HG02885 (cell line): Measurements from ENCODE around the gene SLPI.

Experiments used
- ATAC-seq: cut with Tn5 transposase; IDR thresholded peaks from one replicate; pipeline ENCODE4 v1.9.1; 2021; ENCODE audit warnings: mild to moderate bottlenecking; ENCODE audit not compliant: unreplicated experiment, poor library complexity

The SLPI gene

GRCh38 chr20:45279992-45280391, 25.6 kb upstream of the SLPI start:
- ATAC-seq = no peak

- no peak for ATAC-seq
Observed at GRCh38 chr20:45275338-45275737, 21.0 kb upstream of the SLPI start.

- ATAC-seq = no peak
Observed at GRCh38 chr20:45269754-45270270, 15.4 kb upstream of the SLPI start.

- no peak for ATAC-seq
Observed at GRCh38 chr20:45269056-45269455, 14.7 kb upstream of the SLPI start.

GRCh38 chr20:45268531-45268930, 14.2 kb upstream of the SLPI start:
- ATAC-seq = no peak

- ATAC-seq = no peak
Observed at GRCh38 chr20:45266977-45267376, 12.6 kb upstream of the SLPI start.

- no peak for ATAC-seq
Observed at GRCh38 chr20:45263556-45264266, 9.3 kb upstream of the SLPI start.

- no peak for ATAC-seq
Observed at GRCh38 chr20:45258664-45259063, 4.3 kb upstream of the SLPI start.

GRCh38 chr20:45258259-45258658, 3.9 kb upstream of the SLPI start:
- no peak for ATAC-seq

- no peak for ATAC-seq
Observed at GRCh38 chr20:45257711-45258110, 3.3 kb upstream of the SLPI start.

- no peak for ATAC-seq
Observed at GRCh38 chr20:45257161-45257560, 2.8 kb upstream of the SLPI start.

GRCh38 chr20:45253261-45253660, 1.1 kb downstream of the SLPI start:
- ATAC-seq = no peak

- no peak for ATAC-seq
Observed at GRCh38 chr20:45251884-45252560, 2.3 kb downstream of the SLPI start.

GRCh38 chr20:45248609-45249008, 5.8 kb downstream of the SLPI start:
- ATAC-seq = no peak

- ATAC-seq = no peak
Observed at GRCh38 chr20:45247865-45248264, 6.5 kb downstream of the SLPI start.

GRCh38 chr20:45246109-45246508, 8.3 kb downstream of the SLPI start:
- no peak for ATAC-seq

GRCh38 chr20:45238139-45238538, 16.2 kb downstream of the SLPI start:
- ATAC-seq = no peak

GRCh38 chr20:45235995-45236394, 18.4 kb downstream of the SLPI start:
- no peak for ATAC-seq

GRCh38 chr20:45230631-45231030, 23.7 kb downstream of the SLPI start:
- ATAC-seq = no peak

- no peak for ATAC-seq
Observed at GRCh38 chr20:45229264-45230056, 24.9 kb downstream of the SLPI start.

- no peak for ATAC-seq
Observed at GRCh38 chr20:45226287-45226686, 28.1 kb downstream of the SLPI start.
